ENCODE results near the gene ZNF414.

The ZNF414 gene

GRCh38 chr19:8513687-8514504 is at the start of gene ZNF414:
ZNF414 (minus strand) TSS chr19:8514167; CDS start chr19:8514046, 121 bp downstream.
- TF ChIP-seq, protein P1, sequence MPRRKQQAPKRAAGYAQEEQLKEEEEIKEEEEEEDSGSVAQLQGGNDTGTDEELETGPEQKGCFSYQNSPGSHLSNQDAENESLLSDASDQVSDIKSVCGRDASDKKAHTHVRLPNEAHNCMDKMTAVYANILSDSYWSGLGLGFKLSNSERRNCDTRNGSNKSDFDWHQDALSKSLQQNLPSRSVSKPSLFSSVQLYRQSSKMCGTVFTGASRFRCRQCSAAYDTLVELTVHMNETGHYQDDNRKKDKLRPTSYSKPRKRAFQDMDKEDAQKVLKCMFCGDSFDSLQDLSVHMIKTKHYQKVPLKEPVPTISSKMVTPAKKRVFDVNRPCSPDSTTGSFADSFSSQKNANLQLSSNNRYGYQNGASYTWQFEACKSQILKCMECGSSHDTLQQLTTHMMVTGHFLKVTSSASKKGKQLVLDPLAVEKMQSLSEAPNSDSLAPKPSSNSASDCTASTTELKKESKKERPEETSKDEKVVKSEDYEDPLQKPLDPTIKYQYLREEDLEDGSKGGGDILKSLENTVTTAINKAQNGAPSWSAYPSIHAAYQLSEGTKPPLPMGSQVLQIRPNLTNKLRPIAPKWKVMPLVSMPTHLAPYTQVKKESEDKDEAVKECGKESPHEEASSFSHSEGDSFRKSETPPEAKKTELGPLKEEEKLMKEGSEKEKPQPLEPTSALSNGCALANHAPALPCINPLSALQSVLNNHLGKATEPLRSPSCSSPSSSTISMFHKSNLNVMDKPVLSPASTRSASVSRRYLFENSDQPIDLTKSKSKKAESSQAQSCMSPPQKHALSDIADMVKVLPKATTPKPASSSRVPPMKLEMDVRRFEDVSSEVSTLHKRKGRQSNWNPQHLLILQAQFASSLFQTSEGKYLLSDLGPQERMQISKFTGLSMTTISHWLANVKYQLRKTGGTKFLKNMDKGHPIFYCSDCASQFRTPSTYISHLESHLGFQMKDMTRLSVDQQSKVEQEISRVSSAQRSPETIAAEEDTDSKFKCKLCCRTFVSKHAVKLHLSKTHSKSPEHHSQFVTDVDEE (CRISPR knock-in tag; IDR thresholded peaks at IDR 0.05), result no peak
- peak; percentile 95 for ATAC-seq

DNA sequence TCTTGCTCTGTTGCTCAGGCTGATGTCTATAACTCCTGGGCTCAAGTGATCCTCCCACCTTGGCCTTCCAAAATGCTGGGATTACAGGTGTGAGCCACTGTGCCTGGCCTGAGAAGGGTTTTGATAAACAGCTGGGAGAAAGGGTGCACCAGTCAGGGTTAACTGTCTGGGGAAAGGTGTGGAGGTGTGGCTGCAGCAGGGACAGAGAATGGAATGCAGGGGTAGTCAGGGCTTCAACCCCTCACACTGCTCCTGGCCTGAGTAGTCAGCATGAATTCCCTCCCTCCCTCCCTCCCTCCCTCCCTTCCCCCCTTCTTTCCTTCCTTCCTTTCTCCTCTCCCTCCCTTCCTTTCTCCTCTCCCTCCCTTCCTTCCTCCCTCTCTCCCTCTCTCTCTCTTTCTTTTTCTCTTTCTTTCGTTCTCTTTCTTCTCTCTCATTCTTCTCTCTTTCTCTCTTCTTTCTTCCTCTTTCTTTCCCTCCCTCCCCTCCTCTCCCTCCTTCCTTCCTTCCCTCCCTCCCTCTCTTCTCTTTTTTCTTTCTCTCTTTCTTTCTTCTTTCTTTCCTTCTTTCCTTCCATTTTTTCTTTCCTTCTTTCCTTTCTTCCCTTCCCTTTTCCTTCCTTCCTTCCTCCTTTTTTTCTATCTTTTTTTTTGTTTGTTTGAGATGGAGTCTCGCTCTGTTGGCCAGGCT is 47.3 kb upstream of the ZNF414 start:
- TF ChIP-seq, protein P1 (CRISPR knock-in tag; IDR thresholded peaks at IDR 0.05), result no peak
- TF ChIP-seq ZNF8 (CRISPR knock-in tag; IDR thresholded peaks at IDR 0.05) (no peak), OSR1 (CRISPR knock-in tag; IDR thresholded peaks at IDR 0.05) (no peak), GLIS3 (CRISPR knock-in tag; IDR thresholded peaks at IDR 0.05) (no peak), ZFP30 (CRISPR knock-in tag; IDR thresholded peaks at IDR 0.05) (no peak), TOX (CRISPR knock-in tag; IDR thresholded peaks at IDR 0.05; ENCODE audit: borderline replicate concordance) (no peak), ZNF565 (CRISPR knock-in tag; conservative IDR thresholded peaks at IDR 0.05; ENCODE audit: low read depth) (no peak), BACH2 (CRISPR knock-in tag; IDR thresholded peaks at IDR 0.05; ENCODE audit: borderline replicate concordance) (no peak), SNAI2 (CRISPR knock-in tag; IDR thresholded peaks at IDR 0.05) (no peak), TCF4 (CRISPR knock-in tag; IDR thresholded peaks at IDR 0.05; ENCODE audit: borderline replicate concordance) (no peak)
- TF ChIP-seq, protein P2, sequence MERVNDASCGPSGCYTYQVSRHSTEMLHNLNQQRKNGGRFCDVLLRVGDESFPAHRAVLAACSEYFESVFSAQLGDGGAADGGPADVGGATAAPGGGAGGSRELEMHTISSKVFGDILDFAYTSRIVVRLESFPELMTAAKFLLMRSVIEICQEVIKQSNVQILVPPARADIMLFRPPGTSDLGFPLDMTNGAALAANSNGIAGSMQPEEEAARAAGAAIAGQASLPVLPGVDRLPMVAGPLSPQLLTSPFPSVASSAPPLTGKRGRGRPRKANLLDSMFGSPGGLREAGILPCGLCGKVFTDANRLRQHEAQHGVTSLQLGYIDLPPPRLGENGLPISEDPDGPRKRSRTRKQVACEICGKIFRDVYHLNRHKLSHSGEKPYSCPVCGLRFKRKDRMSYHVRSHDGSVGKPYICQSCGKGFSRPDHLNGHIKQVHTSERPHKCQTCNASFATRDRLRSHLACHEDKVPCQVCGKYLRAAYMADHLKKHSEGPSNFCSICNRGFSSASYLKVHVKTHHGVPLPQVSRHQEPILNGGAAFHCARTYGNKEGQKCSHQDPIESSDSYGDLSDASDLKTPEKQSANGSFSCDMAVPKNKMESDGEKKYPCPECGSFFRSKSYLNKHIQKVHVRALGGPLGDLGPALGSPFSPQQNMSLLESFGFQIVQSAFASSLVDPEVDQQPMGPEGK (CRISPR knock-in tag; IDR thresholded peaks at IDR 0.05; ENCODE audit: borderline replicate concordance), result no peak
- TF ChIP-seq, protein P3, sequence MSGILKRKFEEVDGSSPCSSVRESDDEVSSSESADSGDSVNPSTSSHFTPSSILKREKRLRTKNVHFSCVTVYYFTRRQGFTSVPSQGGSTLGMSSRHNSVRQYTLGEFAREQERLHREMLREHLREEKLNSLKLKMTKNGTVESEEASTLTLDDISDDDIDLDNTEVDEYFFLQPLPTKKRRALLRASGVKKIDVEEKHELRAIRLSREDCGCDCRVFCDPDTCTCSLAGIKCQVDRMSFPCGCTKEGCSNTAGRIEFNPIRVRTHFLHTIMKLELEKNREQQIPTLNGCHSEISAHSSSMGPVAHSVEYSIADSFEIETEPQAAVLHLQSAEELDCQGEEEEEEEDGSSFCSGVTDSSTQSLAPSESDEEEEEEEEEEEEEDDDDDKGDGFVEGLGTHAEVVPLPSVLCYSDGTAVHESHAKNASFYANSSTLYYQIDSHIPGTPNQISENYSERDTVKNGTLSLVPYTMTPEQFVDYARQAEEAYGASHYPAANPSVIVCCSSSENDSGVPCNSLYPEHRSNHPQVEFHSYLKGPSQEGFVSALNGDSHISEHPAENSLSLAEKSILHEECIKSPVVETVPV (CRISPR knock-in tag; IDR thresholded peaks at IDR 0.05), result no peak
- TF ChIP-seq, protein P4, sequence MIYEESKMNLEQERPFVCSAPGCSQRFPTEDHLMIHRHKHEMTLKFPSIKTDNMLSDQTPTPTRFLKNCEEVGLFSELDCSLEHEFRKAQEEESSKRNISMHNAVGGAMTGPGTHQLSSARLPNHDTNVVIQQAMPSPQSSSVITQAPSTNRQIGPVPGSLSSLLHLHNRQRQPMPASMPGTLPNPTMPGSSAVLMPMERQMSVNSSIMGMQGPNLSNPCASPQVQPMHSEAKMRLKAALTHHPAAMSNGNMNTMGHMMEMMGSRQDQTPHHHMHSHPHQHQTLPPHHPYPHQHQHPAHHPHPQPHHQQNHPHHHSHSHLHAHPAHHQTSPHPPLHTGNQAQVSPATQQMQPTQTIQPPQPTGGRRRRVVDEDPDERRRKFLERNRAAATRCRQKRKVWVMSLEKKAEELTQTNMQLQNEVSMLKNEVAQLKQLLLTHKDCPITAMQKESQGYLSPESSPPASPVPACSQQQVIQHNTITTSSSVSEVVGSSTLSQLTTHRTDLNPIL (CRISPR knock-in tag; IDR thresholded peaks at IDR 0.05; ENCODE audit: low read depth), result no peak

DNA sequence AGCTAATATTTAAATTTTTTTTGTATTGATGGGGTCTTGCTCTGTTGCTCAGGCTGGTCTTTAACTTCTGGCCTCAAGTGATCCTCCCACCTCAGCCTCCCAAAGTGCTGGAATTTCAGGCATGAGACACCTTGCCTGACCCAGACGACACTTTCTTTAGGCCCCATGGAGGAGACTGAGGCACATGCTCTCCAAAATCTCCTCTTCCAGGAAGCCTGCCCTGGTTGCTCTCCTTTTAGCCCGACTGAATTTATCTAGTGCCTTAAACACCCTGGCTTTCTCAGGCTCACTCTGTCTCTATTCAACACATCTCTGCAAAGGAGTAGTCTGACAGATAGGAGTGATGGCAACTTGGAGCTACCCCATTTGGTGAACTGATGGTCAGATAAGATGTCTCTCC is 44.4 kb upstream of the ZNF414 start:
- TF ChIP-seq POU6F1 (CRISPR knock-in tag; IDR thresholded peaks at IDR 0.05; ENCODE audit: borderline replicate concordance, low read depth) (no peak), ZNF70 (CRISPR knock-in tag; IDR thresholded peaks at IDR 0.05) (no peak), ZFP3 (CRISPR knock-in tag; IDR thresholded peaks at IDR 0.05) (no peak), ZNF565 (CRISPR knock-in tag; conservative IDR thresholded peaks at IDR 0.05; ENCODE audit: low read depth) (no peak), ARNTL (CRISPR knock-in tag; IDR thresholded peaks at IDR 0.05; ENCODE audit: borderline replicate concordance, low read depth) (no peak)

More for the DNA sequence above, 47.3 kb upstream of the ZNF414 start:
- no peak for ATAC-seq

More for the DNA sequence above, 44.4 kb upstream of the ZNF414 start:
- no peak for ATAC-seq

All from SK-N-SH treated with all-trans-retinoic acid at 6 μM for 48 hours (cell line).